Activated CD4-positive, alpha-beta T cell treated with anti-CD3 and anti-CD28 coated beads for 36 hours (primary cell): Measurements from ENCODE around the gene TGFB2. TPM values are rescaled to one million over a fixed set of nuclear protein-coding genes. Genes with fewer than 3 reads are reported as not detected.
A peak's percentile ranks its signal among the peaks of the same experiment; 100 is the strongest.

ENCODE experiments used
- ATAC-seq: fragments of 200-7000 bp; cut with Tn5 transposase; one replicate; pipeline ENCODE4 v1.10.0; 2021; ENCODE audit warnings: mild to moderate bottlenecking, moderate library complexity
- CTCF ChIA-PET: fragments of 350-600 bp; sonication (Branson Sonifier 250); formaldehyde crosslinking; loops from one replicate; lab custom pipeline; 2021; ENCODE audit warnings: antibody characterized with exemption; lab: Charles Lee
- POLR2A ChIA-PET: fragments of 350-600 bp; sonication (Branson Sonifier 250); formaldehyde crosslinking; loops from one replicate; lab custom pipeline; 2021; ENCODE audit warnings: antibody characterized with exemption, inconsistent platforms; lab: Charles Lee
- DNase-seq: peaks from one replicate; pipeline ENCODE4 v3.0.0-alpha.2; 2020
- H3K27ac Mint-ChIP-seq: one replicate; pipeline ENCODE4 v1.8.0; 2021; ENCODE audit warnings: mixed read lengths
- H3K27me3 Mint-ChIP-seq: one replicate; pipeline ENCODE4 v1.8.0; 2021; ENCODE audit warnings: mixed read lengths
- H3K36me3 Mint-ChIP-seq: one replicate; pipeline ENCODE4 v1.8.0; 2021; ENCODE audit warnings: low read depth, mixed read lengths
- H3K4me1 Mint-ChIP-seq: one replicate; pipeline ENCODE4 v1.8.0; 2021; ENCODE audit warnings: mixed read lengths
- H3K4me3 Mint-ChIP-seq: one replicate; pipeline ENCODE4 v1.8.0; 2021; ENCODE audit warnings: mild to moderate bottlenecking, moderate library complexity, mixed read lengths
- H3K9me3 Mint-ChIP-seq: one replicate; pipeline ENCODE4 v1.8.0; 2021; ENCODE audit warnings: low read depth, mixed read lengths
- intact Hi-C, 2 experiments: fragments of 100-400 bp; cut with DNase I in 1 of 2; cut with micrococcal nuclease in 1 of 2; formaldehyde crosslinking; loops; one replicate each; pipeline versions ENCODE4 v1.14.2 to v1.15.1; 2022 to 2024; cut with DNase I, micrococcal nuclease
- total RNA-seq, 2 experiments: library from RNA; stranded (reverse); gene quantifications; one replicate each; pipeline ENCODE4 v1.2.3, GENCODE V29; 2021

The TGFB2 gene
- total RNA-seq, 2 experiments from 2014 or later: 0.09 TPM; not detected in 1

DNA sequence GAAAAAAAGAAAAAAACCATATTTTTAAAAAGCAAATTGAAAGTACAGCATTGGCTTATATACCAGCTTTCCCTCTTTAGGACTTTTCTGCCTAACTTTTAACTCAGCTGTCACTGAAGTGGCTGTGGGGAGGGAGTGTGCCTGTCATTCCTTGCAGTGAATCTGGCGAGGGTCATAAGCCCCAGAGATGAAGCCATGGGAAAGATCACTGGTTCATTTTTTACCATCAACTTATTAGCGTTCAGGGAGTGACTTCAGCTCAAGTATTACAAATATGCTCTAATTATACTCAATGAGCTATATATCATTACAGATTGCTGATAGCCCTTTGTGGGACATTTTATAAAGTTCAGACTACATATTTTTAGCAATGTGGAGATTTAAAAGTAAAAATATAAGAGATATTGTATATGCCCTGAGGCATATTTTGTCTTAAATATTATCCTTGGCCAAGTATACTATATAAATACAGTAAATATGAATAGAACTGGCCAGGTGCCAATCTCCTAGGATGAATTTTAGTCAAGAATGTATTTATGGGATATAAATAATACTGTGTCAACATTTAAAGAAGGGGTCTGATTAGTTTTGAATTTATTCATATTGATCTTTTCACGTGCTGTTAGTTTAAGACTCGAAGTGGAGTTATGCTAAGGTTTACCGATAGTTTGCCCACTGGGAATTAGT lies 4.4 kb downstream of the TGFB2 start:
- CTCF ChIA-PET: interaction anchor here (1.3 kb wide), 1 partner anchor 10 kb away, joined by 4 read pairs; no protein-coding TSS in a partner anchor
- POLR2A ChIA-PET: no interaction called here
- Mint-ChIP-seq H3K4me1 (peaks cover 33% of the 10 kb centered on the region), H3K4me3 (no peak overlapping the region), H3K36me3 (no peaks in the 10 kb centered on the region), H3K27me3 (peaks cover 56% of the 10 kb centered on the region), H3K27ac (no peak overlapping the region), H3K9me3 (no peaks in the 10 kb centered on the region)
- no peak for ATAC-seq
- intact Hi-C loops: loop anchor here (2.0 to 10.0 kb wide), 5 partner anchors 715 to 1315 kb away; partner anchors contain the start of gene LYPLAL1 (in 2 of the 2)
- no peak for DNase-seq

DNA sequence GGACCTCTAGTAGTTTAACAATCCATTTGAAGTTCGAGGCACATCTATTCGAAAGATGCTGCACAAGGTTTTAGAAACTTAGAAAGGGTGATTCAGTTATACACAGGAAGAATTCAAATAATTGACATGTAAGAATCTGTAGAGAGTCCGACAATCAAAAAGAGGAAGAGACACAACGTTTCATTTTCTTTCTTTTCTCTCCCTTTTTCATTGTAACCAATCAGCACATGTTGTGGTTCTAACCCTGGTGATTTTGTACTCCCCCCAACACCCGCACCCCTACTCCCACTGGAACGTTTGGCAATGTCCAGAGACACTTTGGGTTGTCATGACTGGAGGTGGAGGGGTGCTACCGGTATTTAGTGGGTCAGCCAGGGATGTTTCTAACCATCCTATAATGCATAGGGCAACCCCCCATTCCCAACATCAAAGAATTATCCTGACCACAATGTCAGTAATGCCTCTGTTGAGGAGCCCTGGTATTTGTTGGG lies 4.9 kb downstream of the TGFB2 start:
- peaks cover 33% of the 10 kb centered on the region for H3K4me1 Mint-ChIP-seq
- intact Hi-C loops: loop anchor here in 1 of 2 experiments (2.0 to 10.0 kb wide), 2 partner anchors 715 to 975 kb away; no protein-coding TSS in a partner anchor
- H3K36me3 Mint-ChIP-seq: no peaks in the 10 kb centered on the region
- peaks cover 56% of the 10 kb centered on the region for H3K27me3 Mint-ChIP-seq
- no peak overlapping the region for H3K27ac Mint-ChIP-seq
- CTCF ChIA-PET: interaction anchor here (1.3 kb wide), 1 partner anchor 11 kb away, joined by 4 read pairs; no protein-coding TSS in a partner anchor
- H3K4me3 Mint-ChIP-seq: no peak overlapping the region
- ATAC-seq (no peak), DNase-seq (no peak)
- POLR2A ChIA-PET: no interaction called here
- no peaks in the 10 kb centered on the region for H3K9me3 Mint-ChIP-seq

DNA sequence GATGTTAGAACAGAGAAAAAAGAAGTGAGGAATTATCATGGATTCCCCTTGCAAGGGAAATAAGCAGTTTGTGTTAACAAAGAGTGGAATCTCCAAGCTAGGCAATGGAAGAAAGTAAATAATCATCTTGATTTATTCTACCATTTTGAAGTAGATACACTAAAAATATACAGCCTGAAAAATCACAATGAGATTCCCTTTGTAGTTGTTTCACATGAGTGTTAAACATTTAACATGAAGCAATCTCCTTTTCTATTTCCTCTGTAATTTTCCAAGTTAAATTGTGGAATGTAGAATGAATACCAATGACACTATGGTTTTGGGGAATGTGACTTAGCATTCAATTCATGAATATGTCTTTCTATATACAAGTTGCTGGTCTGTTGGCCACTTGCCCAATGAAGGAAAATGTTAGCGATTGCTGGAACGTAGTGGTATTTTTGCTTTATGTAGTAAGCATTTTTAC lies 5.7 kb downstream of the TGFB2 start:
- no peaks in the 10 kb centered on the region for H3K36me3 Mint-ChIP-seq
- no peaks in the 10 kb centered on the region for H3K9me3 Mint-ChIP-seq
- H3K4me3 Mint-ChIP-seq: peak overlapping the region; percentile 43
- peaks cover 33% of the 10 kb centered on the region for H3K4me1 Mint-ChIP-seq
- ATAC-seq: no peak
- no peak overlapping the region for H3K27ac Mint-ChIP-seq
- intact Hi-C loops: loop anchor here (1.0 to 10.0 kb wide), 4 partner anchors 26 to 974 kb away; no protein-coding TSS in a partner anchor
- CTCF ChIA-PET: no interaction called here
- DNase-seq: no peak
- POLR2A ChIA-PET: no interaction called here
- peaks cover 56% of the 10 kb centered on the region for H3K27me3 Mint-ChIP-seq

DNA sequence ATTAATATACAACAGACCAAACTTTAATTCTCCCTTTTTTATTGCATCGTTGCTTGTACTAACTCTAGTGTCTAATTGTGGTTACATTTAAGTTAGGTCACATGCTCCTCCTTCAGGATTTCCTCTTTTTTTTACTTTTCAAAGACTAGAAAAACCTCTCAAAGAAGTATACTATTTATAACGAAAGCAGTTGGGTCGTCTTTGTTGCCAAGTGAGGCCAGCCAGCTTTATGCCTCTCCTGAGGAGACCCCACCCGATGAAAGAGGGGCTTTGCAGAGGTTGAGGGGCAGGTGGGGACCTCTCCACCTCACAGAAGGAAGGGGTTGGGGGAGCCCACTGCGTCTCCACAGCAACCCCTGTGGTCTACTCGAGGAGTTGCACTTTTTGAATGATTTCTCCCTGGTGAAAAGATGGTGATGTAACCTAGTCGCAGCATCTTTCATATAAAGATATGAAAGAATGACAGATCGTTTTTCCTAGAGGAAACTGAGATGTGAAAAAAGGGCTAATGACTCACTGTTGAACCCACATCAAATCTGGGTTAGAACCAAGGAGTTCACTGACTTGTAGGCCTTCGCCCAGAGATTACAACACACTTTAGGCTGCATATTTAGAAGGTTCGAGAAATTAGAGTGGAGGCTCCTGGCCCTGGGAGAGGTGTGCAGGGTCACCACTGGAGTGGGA lies 6.4 kb downstream of the TGFB2 start:
- Mint-ChIP-seq H3K27me3 (peaks cover 53% of the 10 kb centered on the region), H3K9me3 (no peaks in the 10 kb centered on the region), H3K4me3 (peak overlapping the region; percentile 43)

DNA sequence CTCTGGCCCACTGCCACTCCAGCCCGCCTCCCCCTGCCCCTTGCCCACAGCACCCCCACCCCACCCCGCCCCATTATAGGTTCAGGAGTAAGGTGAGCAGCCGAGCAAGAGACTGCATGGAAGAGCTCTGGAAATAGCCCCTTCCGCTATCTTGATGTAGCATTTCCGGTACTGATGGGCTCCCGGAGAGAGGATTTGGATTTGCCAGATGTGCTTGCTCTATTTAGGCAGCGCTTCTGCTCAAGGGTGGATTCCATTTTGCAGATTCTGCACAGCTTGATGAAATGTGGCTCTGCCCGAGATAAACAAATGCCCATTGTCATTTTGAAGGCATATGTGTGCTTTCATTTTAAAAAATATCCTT lies 6.9 kb downstream of the TGFB2 start:
- peaks cover 49% of the 10 kb centered on the region for H3K27me3 Mint-ChIP-seq
- CTCF ChIA-PET: no interaction called here
- intact Hi-C loops: loop anchor here in 1 of 2 experiments (10.0 kb wide), 1 partner anchor 713 kb away; no protein-coding TSS in a partner anchor
- no peak for DNase-seq
- H3K36me3 Mint-ChIP-seq: no peaks in the 10 kb centered on the region
- POLR2A ChIA-PET: no interaction called here
- H3K9me3 Mint-ChIP-seq: no peaks in the 10 kb centered on the region
- ATAC-seq: no peak
- H3K27ac Mint-ChIP-seq: no peak overlapping the region
- peaks cover 21% of the 10 kb centered on the region for H3K4me1 Mint-ChIP-seq
- no peak overlapping the region for H3K4me3 Mint-ChIP-seq

More for the DNA sequence above, 6.4 kb downstream of the TGFB2 start:
- DNase-seq (peak; percentile 51), ATAC-seq (peak; percentile 92)
- Mint-ChIP-seq H3K27ac (no peak overlapping the region), H3K36me3 (no peaks in the 10 kb centered on the region), H3K4me1 (peaks cover 27% of the 10 kb centered on the region)
- intact Hi-C loops: loop anchor here (1.0 to 10.0 kb wide), 4 partner anchors 26 to 973 kb away; no protein-coding TSS in a partner anchor
- POLR2A ChIA-PET: no interaction called here
- CTCF ChIA-PET: no interaction called here

DNA sequence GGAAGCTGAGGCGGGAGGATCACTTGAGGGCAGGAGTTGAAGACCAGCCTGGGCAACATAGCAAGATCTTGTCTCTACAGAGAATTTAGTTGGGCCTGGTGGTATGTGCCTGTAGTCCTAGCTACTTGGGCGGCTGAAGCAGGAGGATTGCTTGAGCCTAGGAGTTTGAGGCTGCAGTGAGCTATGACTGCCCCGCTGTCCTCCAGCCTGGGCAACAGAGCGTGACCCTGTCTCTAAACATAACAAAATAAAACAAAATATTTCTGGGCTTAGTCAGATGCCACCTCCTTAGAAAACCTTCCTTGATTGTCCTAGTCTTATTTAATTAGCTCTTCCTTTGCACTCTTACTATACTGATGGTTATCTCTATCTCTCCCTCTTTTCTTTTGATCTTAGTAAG lies 8.5 kb downstream of the TGFB2 start:
- ATAC-seq (no peak), DNase-seq (no peak)
- Mint-ChIP-seq H3K27ac (no peak overlapping the region), H3K9me3 (no peaks in the 10 kb centered on the region), H3K4me3 (no peak overlapping the region), H3K36me3 (no peaks in the 10 kb centered on the region), H3K27me3 (peaks cover 38% of the 10 kb centered on the region), H3K4me1 (peaks cover 15% of the 10 kb centered on the region)
- intact Hi-C loops: loop anchor here in 1 of 2 experiments (10.0 kb wide), 1 partner anchor 711 kb away; no protein-coding TSS in a partner anchor
- ChIA-PET CTCF (interaction anchor here (0.9 to 1.6 kb wide), 2 partner anchors 23 kb away, joined by 3 to 4 read pairs; no protein-coding TSS in a partner anchor), POLR2A (no interaction called here)

DNA sequence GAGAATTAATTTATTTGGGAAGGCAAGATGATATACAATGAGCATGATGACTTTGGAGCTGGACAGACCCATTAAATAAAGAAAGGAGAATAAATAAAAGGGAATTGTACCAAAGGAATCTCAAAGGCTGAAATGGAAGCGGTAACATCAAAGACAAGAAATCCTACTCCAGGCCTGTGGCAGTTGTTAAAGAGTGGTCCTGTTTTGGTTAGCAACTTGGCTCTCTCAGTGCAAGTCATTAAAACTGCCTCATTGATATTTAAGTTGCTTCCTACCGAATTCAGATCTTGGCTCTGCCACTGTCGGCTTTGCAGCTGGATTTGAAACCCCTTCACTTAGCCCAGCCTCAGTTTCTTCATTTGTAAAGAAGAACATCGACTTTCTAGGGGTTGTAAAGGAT lies 10.1 kb downstream of the TGFB2 start:
- CTCF ChIA-PET: interaction anchor here (0.7 kb wide), 1 partner anchor 10 kb away, joined by 5 read pairs; no protein-coding TSS in a partner anchor
- peaks cover 30% of the 10 kb centered on the region for H3K27me3 Mint-ChIP-seq
- no peak for DNase-seq
- no peak overlapping the region for H3K27ac Mint-ChIP-seq
- POLR2A ChIA-PET: no interaction called here
- intact Hi-C loops: loop anchor here in 1 of 2 experiments (10.0 kb wide), 1 partner anchor 710 kb away; no protein-coding TSS in a partner anchor
- no peaks in the 10 kb centered on the region for H3K36me3 Mint-ChIP-seq
- ATAC-seq: no peak
- H3K9me3 Mint-ChIP-seq: no peaks in the 10 kb centered on the region
- H3K4me3 Mint-ChIP-seq: no peak overlapping the region
- H3K4me1 Mint-ChIP-seq: peaks cover 15% of the 10 kb centered on the region

DNA sequence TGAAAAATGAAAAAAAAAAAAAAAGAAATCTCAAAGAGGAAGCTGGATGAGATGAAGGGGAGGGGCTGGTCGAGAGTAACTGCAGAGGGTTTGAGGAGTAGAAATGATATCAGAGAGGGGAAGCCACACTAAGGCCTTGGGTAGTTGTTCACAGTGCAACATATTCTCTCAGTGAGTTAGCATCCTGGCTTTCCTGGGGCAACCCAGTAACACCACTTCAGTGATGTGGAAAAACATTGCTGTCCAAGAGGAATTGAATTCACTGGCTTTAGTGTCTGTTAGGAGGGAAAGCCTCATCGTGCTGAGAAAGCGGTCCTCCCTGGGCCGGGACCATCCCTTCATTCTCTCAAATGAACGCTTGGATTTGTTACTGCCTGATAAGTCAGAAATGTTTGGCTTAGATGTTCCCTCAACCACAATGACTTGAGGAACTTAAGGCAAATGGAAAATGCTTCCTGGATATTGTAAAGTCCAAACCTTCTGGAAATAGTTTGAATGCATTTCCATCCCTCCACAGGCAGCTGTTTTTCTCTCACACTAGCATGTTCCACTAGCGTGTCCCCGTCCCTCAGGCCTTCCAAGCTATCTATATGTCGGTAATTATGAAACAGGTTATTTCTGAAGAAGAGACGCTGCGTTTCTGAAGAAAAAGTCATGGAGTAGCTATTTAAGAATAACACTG lies 12.2 kb downstream of the TGFB2 start:
- Mint-ChIP-seq H3K9me3 (no peaks in the 10 kb centered on the region), H3K36me3 (no peaks in the 10 kb centered on the region), H3K27ac (no peak overlapping the region), H3K4me1 (no peaks in the 10 kb centered on the region), H3K27me3 (peaks cover 23% of the 10 kb centered on the region), H3K4me3 (no peak overlapping the region)
- DNase-seq: no peak
- no peak for ATAC-seq
- ChIA-PET CTCF (interaction anchor here (0.6 kb wide), 1 partner anchor 12 kb away, joined by 3 read pairs; no protein-coding TSS in a partner anchor), POLR2A (no interaction called here)
- intact Hi-C loops: loop anchor here in 1 of 2 experiments (10.0 kb wide), 1 partner anchor 707 kb away; no protein-coding TSS in a partner anchor

DNA sequence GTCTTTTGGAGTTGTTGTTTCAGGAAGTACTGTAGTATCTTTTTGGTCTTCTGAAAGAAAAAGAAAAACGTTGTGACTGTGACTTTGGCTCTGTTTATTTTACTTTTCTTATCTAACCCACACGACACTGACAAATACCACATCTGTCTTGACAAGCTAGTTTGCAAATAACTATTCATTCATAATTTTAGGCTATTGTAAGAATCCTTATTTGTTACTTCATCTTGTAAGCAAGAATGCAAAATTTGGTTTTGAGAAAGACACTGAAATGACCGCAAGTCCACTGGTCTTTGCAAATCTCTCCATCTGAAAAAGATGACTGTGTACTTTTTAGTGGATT lies 12.7 kb downstream of the TGFB2 start:
- peaks cover 21% of the 10 kb centered on the region for H3K27me3 Mint-ChIP-seq
- intact Hi-C loops: loop anchor here in 1 of 2 experiments (10.0 kb wide), 1 partner anchor 707 kb away; no protein-coding TSS in a partner anchor
- no peak overlapping the region for H3K4me3 Mint-ChIP-seq
- H3K36me3 Mint-ChIP-seq: no peaks in the 10 kb centered on the region
- H3K4me1 Mint-ChIP-seq: no peaks in the 10 kb centered on the region
- POLR2A ChIA-PET: no interaction called here
- DNase-seq (no peak), ATAC-seq (no peak)
- H3K27ac Mint-ChIP-seq: no peak overlapping the region
- CTCF ChIA-PET: interaction anchor here (0.6 kb wide), 1 partner anchor 12 kb away, joined by 3 read pairs; no protein-coding TSS in a partner anchor
- H3K9me3 Mint-ChIP-seq: no peaks in the 10 kb centered on the region

DNA sequence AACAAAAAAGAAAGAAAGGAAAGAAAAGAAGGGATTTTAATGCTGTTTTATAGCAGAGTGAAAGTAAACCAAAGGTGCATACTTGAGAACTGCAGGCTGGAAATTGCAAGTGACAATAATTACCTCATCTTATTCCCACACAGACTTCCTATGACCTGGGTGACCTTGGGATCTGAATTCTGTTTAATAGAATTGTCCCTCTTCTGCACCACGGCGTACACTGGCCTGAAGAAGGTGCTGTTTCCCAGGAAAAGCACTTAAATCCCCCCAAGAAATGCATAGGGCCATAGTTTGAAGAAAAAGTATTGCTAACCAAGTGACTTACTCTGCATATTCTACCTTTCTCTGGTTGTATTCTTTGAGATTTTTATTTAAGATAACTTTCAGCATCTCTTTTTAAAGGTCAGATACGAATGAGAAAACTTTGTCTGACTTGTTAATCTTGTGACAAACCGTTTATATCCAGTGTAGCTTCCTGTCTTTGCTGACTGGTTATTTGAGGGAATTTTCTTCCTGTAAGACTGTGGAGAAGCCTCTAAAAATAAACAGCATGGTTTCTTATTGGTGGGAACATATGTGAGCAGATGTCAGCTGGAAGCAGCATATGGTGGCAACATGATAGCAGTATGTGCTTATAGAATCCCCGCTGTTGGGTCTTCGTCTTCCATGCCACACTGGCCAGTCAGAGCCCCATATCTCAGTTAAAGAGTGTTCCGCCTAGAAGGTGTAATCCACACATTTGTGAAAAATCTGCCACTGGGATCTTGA lies 16.3 kb downstream of the TGFB2 start:
- CTCF ChIA-PET: no interaction called here
- no peak overlapping the region for H3K27ac Mint-ChIP-seq
- H3K9me3 Mint-ChIP-seq: no peaks in the 10 kb centered on the region
- POLR2A ChIA-PET: no interaction called here
- intact Hi-C loops: no loop called here
- no peak for ATAC-seq
- DNase-seq: no peak
- H3K27me3 Mint-ChIP-seq: peaks cover 6% of the 10 kb centered on the region
- H3K4me3 Mint-ChIP-seq: no peak overlapping the region
- no peaks in the 10 kb centered on the region for H3K36me3 Mint-ChIP-seq
- H3K4me1 Mint-ChIP-seq: no peaks in the 10 kb centered on the region
